GM21723 (cell line): ENCODE results near the gene DLG2.

Source experiments
- ATAC-seq: cut with Tn5 transposase; IDR thresholded peaks from one replicate; pipeline ENCODE4 v1.9.1; 2021; ENCODE audit warnings: mild to moderate bottlenecking, moderate library complexity; ENCODE audit not compliant: unreplicated experiment

Gene DLG2

DNA sequence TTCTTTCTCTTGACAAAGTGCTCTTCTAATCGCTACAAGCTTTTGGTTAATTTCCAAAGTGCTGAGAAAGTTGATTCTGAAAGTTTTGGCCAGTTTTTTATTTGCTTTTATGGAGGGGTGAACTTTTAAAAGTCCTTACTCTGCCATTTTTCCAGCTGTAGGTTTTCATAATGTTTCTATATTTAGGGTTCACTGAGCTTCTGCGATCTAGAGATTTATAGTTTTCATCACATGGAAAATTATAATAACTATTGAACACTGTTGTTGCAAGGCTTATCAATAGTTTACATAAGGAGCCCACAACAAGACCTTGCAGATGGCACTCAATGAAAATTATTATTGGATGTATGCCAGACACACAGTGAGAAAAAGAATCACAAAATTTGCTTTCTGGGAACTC is 55.1 kb downstream of the DLG2 start:
- ATAC-seq = no peak

- ATAC-seq = no peak
These were observed 57.6 kb downstream of the DLG2 start for GRCh38 chr11:85569525-85569924.

DNA sequence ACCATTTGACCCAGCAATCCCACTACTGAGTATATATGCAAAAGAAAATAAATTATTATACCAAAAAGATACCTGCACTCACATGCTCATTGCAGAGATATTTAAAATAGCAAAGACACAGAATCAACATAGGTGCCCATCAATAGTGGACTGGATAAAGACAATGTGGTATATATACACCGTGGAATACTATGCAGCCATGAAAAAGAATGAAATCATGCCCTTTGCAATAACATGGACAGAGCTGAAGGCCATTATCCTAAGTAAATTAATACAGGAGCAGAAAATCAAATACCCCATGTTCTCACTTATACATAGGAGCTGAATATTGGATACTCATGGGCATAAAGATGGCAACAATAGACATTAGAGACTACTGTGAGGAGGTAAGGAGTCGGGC is 68.7 kb downstream of the DLG2 start:
- ATAC-seq = no peak

GRCh38 chr11:85551881-85552280 is 75.3 kb downstream of the DLG2 start:
- no peak for ATAC-seq

DNA sequence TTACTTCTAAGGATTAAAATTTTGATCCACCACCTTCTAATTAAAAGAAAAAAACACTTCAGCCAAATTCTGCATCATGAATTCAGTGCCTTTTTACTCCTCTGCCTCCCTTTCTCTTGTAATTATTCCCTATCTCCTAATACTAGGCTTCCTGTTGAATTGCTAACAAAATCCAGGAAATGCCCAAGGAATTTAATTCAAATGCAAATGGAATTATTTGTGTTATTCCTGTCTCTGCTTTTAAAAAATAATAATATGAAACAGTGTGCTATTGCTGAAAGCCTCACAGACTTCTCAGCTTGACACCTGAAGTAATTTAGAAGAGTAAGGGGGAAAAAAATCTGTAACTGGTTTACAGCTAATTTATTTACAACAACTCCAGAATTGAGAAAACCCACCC is 85.5 kb downstream of the DLG2 start:
- no peak for ATAC-seq

DNA sequence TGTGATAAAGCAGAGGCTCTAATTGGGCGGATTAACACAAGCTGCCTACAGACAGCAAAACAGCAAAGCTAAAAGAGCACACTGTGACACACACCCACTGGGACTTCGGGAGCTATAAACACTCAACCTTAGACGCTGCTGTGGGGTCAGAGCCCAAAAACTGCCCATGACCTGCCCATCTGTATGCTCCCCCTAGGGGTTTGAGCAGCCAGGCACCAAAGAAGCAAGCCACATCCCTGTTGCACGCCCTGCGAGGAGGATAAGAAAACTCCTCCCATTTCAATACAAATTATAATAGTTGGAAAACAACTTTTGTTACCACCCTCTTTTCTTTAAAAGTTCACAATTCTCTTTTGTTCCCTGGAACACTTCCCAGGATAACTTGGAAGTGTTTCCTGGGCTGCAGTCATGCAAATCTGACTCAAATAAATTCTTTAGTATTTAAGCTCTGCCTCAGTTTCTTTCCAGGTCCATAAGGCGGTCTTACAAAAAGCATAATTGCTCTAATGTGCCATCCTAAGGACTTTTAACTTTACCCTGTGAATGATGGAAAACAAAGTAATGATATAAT is 86.4 kb downstream of the DLG2 start:
- ATAC-seq = no peak

- no peak for ATAC-seq
These were observed 87.0 kb downstream of the DLG2 start for GRCh38 chr11:85540181-85540580.

- ATAC-seq = no peak
These were observed 87.4 kb downstream of the DLG2 start for GRCh38 chr11:85539740-85540139.

DNA sequence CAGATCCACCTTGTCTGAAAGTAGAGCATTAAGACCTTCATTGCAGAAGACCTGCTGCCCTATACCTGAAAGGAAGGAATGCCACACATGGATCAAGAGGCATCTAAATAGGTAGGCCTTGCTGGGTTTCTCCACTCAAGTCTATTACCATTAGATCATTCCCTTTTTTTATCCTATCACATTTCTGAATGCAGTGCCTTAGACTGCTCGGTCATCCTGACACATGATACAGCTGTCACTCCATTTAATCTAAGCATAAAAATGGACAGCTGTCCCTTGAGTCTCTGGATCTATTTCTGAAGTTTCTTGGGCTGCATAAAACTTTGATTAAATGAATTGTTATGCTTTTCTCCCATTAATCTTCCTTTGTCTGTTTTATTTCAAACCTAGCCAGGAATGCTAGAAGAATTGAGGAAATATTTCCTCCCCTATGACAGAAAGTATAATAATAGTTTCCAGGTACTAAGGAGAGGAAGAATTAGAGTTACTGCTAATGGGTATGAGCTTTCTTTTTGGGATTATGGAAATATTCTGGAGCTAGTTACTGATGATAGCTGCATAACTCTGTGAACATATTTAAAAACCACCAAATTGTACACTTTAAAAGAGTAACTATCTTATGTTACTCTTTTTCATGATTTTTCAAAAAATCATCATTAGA is 88.0 kb downstream of the DLG2 start:
- ATAC-seq = no peak

DNA sequence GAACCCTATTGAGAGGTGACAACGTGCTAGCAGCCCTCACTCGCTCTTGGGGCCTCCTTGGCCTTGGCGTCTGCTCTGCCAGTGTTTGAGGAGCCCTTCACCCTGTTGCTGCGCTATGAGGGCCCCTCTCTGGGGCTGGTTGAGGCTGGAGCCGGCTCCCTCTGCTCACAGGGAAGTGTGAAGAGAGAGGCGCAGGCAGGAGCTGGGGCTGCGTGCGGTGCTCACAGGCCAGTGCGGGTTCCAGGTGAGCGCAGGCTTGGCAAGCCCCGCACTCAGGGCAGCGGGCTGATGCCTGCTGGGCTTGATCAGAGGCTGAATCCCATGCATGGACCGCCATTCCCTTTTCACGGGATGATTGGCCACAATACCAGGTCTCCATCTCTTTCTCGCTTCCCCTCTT is 90.7 kb downstream of the DLG2 start:
- no peak for ATAC-seq

GRCh38 chr11:85534806-85535205 is 92.3 kb downstream of the DLG2 start:
- ATAC-seq = no peak

GRCh38 chr11:85531191-85531897 is 95.8 kb downstream of the DLG2 start:
- ATAC-seq = no peak

DNA sequence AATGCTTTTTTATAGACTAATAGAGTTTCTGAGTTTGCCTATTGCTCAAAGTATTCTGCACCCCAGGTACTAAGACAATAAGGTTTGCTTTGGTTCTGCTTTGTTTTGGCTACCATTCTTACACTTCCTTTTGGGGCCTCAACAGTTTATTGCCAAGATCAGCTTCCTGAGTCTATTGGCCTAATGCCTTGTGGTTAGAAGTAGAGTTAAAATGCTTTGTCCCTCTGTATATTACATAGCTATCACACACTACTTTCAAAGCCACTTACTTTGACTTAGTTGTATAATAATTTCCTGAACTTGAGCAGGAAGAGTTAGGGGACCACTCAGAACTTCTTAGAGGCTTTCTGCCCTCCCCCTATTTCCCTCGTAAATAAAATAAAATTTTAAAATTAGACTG is 96.5 kb downstream of the DLG2 start:
- no peak for ATAC-seq

GRCh38 chr11:85526564-85526963 is 100.6 kb downstream of the DLG2 start:
- ATAC-seq = no peak

DNA sequence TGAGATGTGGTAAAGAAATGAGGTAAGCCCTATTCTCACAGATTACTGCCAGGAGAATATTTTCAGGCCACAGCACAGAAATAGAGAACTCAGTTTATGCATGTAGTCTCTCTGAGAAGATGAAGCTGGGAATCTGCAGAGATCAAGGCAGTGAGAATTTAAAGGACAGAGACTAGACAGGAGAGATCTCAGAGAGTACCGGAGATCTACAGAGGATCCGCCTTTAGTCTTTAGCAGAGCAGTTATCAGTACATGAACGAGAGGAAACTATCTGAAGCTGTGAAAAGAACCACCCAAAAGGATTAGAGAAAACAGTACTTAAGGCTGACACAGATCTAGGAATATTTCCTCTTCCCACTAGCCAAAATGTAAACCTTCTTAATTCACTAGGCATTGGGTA is 101.5 kb downstream of the DLG2 start:
- no peak for ATAC-seq

DNA sequence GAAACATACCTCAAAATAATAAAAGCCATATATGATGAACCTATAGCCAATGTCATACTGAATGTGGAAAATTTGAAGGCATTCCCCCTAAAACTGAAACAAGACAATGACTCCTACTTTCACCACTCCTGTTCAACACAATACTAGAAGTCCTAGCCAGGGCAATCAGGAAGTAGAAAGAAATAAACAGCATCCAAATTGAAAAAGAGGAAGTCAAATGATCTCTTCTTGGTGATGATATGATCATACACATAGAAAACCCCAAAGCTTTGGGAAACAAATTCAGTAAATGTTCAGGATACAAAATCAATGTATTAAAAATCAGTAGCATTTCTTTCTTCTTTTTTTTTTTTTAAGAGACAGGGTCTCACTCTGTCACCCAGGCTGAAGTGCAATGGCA is 109.9 kb downstream of the DLG2 start:
- ATAC-seq = no peak

- ATAC-seq = no peak
These were observed 131.2 kb downstream of the DLG2 start for GRCh38 chr11:85495918-85496317.

DNA sequence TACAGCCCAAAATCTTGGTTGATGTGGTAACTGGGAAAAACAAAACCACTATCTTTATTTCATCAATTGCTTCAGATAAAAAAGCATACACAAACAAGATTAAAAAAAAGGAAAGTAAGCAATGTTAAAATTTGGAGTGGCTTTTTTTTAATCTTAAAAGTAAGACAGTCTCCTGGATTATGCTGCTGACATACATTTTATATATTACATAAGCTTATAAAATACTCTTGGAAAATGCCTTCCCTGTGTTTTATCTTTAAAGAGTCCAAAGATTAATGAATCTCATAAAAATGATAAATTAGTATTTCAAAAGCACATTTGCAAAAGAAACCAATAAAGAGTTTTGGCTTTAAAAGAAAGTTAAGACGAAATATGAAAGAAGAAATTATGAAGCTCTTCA is 132.7 kb downstream of the DLG2 start:
- no peak for ATAC-seq

- ATAC-seq = no peak
These were observed 141.2 kb downstream of the DLG2 start for GRCh38 chr11:85485902-85486301.

GRCh38 chr11:85483861-85484260 is 143.3 kb downstream of the DLG2 start:
- no peak for ATAC-seq

DNA sequence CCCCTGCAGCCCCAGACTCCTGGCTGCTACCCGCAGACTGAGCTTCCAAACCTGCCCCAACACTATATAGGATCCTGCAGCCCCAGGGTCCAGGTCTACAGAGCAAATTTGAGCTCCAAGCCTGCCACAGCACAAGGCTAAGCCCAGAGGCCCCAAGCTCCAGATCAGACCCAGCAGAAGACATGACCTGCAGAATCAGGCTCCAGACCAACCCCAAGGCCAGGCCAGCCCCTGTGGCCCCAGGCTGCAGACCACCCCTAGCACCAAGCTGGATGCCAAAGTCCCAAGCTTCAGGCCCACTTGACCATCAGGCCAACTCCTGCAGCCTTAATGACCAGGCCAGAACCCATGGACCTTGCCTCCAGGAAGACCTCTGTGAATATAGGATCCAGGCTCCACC is 145.3 kb downstream of the DLG2 start:
- no peak for ATAC-seq
